Fibroblast of lung (primary cell): ENCODE results near the gene SLC27A1.

ENCODE experiments used
- EZH2 ChIP-seq: IDR thresholded peaks from 2 replicates; pipeline ENCODE4 v1.5.1; 2012; ENCODE audit warnings: low read length, control low read depth, mild to moderate bottlenecking; ENCODE audit errors: missing control alignments
- TF ChIP-seq, protein P1 (sequence below), 2 donors: IDR thresholded peaks in 1 of 2; conservative IDR thresholded peaks in 1 of 2; 1 replicate in 1 of 2; 2 replicates in 1 of 2; pipeline ENCODE4 v1.5.1; 2011 to 2012; ENCODE audit warnings: low read length in 2 of 2, control low read depth in 1 of 2, inconsistent platforms in 1 of 2, low read depth in 1 of 2, mild to moderate bottlenecking in 1 of 2

- TF ChIP-seq EZH2 = no peak
- TF ChIP-seq, protein P1, sequence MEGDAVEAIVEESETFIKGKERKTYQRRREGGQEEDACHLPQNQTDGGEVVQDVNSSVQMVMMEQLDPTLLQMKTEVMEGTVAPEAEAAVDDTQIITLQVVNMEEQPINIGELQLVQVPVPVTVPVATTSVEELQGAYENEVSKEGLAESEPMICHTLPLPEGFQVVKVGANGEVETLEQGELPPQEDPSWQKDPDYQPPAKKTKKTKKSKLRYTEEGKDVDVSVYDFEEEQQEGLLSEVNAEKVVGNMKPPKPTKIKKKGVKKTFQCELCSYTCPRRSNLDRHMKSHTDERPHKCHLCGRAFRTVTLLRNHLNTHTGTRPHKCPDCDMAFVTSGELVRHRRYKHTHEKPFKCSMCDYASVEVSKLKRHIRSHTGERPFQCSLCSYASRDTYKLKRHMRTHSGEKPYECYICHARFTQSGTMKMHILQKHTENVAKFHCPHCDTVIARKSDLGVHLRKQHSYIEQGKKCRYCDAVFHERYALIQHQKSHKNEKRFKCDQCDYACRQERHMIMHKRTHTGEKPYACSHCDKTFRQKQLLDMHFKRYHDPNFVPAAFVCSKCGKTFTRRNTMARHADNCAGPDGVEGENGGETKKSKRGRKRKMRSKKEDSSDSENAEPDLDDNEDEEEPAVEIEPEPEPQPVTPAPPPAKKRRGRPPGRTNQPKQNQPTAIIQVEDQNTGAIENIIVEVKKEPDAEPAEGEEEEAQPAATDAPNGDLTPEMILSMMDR (conservative IDR thresholded peaks at IDR 0.05 in 1 of 2, IDR thresholded peaks at IDR 0.05 in 1 of 2; ENCODE audit: low read depth in 1 of 2, low read length in 2 of 2) = no peak
These were observed 2.7 kb downstream of the SLC27A1 start for GRCh38 chr19:17473041-17473440.
